ENCODE measurements around the gene GNG7.
"Not testable (repeated sequence)": the region's sequence is repeated elsewhere in the genome, so short reads cannot be mapped to it uniquely, and the experiment has no call there.

GNG7 gene

DNA sequence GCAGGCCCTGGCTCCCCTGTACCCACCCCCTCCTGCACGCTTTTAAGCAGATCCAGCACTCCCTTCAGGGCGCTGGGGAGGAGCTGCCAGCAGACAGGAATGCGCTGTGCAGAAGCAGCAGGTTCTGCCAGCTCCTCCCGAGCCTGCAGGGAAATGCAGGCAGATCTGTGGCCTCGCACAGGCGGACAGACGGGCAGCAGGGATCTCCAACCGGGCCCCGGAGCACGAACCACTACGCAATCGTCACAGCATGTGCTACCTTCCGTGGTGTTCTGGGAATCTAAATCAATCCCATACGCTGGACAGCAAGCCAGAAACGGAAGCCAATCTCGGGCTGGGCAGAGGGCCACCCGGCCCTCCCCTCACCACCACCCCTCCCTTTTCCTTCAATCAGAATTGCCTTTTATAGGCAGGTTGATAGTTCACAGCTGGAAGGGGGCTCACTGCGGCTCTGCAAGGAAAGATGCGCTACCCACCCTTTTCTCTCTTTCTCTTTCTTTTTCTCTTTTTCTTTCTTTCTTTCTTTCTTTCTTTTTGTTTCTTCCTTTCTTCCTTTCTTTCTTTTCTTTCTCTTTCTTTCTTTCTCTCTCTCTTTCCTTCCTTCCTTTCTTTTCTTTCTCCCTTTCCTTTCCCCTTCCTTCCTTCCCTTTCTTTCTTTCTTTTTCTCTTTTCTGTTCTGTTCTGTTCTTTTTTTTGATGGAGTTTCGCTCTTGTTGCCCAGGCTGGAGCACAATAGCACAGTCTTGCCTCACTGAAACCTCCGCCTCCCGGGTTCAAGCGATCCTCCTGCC, 99.9 kb downstream of the GNG7 start:
- no peak for DNase-seq (ENCODE audit: low spot score)

GRCh38 chr19:2600914-2601870, 101.3 kb downstream of the GNG7 start:
- no peak for DNase-seq (ENCODE audit: low spot score)

DNA sequence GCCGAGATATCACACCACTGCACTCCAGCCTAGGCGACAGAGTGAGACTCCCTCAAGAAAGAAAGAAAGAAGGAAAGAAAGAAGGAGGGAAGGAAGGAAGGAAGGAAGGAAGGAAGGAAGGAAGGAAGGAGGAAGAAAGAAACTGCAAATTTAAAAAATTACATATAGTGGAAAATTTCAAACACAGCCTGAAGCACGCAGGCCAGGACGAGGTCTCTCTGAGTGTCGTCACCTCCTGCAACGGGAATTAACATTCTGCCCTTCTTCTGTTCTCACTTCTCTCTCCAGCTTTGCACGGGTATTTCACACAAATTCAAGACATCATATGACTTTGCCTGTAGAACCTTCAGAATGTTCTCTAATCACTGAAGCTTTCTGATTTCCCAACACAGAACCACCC, 108.2 kb downstream of the GNG7 start:
- no peak for DNase-seq (ENCODE audit: low spot score)

DNA sequence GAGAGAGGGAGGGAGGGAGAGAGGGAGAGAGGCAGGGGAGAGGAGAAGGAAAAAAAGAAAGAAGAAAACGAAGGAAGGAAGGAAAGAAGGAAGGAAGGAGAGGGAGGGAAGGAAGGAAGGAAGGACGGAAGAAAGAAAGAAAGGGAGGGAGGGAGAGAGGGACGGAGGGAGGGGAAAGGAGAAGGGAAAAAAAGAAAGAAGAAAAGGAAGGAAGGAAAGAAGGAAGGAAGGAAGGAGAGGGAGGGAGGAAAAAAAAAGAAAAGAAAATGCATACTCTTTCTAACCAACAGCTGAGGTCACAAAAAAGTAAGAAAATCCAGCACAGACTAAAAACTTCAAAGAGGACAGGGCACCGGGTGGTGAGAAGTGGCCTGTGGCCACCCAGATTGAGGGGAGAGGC, 109.7 kb downstream of the GNG7 start:
- no peak for DNase-seq (ENCODE audit: low spot score)

- no peak for DNase-seq (ENCODE audit: low spot score)
Measured at GRCh38 chr19:2591537-2592291, 110.8 kb downstream of the GNG7 start.

DNA sequence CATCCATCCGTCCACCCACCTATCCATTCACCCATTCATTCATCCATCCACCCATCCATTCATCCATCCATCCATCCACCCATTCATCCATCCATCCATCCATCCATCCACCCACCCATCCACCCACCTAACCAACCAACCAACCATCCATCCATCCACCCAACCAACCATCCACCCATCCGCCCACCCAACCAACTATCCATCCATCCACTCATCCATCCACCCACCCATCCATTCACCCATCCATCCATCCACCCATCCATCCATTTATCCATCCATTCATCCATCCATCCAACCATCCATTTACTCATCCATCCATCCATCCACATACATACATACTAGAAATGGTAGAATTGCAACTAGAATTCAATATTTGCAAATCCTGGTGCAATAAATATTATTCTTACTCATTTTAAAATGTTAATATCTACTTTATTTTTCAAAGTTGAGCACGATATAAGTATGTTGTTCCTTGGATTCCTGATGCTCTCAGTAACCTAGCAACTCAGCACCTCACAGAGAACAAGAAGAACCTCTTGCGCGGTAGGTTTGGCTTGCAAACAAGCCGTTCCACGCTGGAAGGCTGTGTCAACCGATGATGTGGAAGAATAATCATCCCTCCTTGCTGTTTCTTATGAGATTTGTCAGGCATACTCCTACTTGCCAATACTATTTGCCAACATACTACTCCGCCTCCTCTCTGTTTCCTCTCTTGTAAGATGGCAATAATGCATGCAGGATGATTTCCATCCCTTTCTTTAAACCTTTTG, 111.7 kb downstream of the GNG7 start:
- no peak for DNase-seq (ENCODE audit: low spot score)

DNA sequence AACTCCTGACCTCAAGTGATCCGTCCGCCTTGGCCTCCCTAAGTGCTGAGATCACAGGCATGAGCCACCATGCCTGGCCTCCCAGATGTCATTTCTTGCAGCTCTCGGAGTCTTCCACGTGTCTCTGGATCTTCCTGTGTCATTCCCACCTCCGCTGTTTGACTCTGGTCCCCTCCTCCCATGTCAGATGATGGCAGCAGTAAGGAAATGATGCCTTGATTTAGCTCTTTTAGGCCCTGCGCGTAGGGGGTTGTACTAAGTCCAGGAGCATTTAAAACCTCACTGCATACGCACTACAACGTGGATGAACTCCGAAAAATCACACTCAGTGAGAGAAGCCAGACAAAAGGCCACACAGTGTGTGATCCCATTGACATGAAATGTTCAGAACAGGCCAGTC, 113.1 kb downstream of the GNG7 start:
- DNase-seq (ENCODE audit: low spot score), result no peak

- DNase-seq (ENCODE audit: low spot score), result no peak
Measured at GRCh38 chr19:2588081-2588777, 114.3 kb downstream of the GNG7 start.

- no peak for DNase-seq (ENCODE audit: low spot score)
Measured at GRCh38 chr19:2587001-2587719, 115.3 kb downstream of the GNG7 start.

GRCh38 chr19:2586196-2586595, 116.3 kb downstream of the GNG7 start:
- no peak for DNase-seq (ENCODE audit: low spot score)

DNA sequence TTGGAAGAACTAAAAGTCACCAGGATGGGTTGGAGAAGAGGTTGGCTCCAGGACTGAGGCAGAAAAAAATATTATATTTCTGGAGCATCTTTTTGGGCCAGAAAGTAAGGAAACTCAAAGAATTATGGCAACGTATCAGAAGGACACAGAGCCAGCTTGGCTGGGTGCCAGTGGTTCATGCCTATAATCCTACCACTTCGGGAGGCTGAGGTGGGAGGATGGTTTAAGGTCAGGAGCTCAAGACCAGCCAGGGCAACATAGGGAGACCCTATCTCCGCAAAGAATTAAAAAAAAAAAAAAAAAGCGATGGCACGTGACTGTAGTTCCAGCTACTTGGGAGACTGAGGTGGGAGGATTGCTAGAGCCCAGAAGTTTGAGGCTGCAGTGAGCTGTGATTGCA, 118.5 kb downstream of the GNG7 start:
- DNase-seq (ENCODE audit: low spot score), result no peak

DNA sequence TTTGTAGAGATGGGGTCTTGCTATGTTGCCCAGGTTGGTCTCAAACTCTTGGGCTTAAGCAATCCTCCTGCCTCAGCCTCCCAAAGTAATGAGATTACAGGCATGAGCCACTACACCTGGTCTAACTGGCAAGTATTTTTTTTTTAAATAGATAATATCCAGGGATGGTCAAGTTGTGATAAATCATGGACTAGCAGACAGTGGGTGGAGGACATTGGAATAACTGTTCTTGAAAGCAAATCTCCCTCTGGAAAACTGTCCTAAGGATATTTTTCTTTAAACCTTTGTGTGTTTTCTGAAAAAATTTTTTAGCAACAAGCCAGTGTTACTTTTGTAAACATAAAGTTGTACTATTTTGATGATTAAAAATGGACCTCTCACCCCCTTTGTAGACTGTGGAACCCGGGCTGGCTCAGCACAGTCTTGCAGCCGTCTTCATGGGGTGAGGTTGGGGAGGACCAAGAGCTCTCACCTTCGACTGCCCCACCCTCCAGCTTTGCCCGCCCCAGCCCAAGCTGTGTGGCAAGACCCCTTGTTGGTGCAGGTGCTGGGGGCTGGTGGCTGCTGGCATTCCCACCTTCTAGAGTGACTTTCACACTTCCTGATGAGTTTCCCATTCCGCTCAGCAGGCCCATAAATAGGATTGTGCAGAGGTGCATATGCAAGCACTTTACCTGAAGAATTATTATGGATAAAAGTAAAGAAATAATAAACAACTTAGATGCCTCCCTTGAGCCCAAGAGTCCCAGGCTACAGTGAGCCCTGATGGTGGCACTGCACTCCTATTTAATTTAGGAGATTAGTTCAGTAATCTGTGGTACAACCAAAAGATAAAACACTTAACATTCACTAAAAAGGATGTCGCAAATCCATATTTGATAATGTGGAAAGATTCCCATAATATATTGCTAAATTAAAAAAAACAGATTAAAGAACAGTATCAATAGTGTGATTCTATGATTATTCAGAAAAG, 119.2 kb downstream of the GNG7 start:
- no peak for DNase-seq (ENCODE audit: low spot score)

GRCh38 chr19:2580396-2580795, 122.1 kb downstream of the GNG7 start:
- DNase-seq (ENCODE audit: low spot score), result not testable (repeated sequence)

GRCh38 chr19:2579678-2580280, 122.7 kb downstream of the GNG7 start:
- DNase-seq (ENCODE audit: low spot score), result no peak

DNA sequence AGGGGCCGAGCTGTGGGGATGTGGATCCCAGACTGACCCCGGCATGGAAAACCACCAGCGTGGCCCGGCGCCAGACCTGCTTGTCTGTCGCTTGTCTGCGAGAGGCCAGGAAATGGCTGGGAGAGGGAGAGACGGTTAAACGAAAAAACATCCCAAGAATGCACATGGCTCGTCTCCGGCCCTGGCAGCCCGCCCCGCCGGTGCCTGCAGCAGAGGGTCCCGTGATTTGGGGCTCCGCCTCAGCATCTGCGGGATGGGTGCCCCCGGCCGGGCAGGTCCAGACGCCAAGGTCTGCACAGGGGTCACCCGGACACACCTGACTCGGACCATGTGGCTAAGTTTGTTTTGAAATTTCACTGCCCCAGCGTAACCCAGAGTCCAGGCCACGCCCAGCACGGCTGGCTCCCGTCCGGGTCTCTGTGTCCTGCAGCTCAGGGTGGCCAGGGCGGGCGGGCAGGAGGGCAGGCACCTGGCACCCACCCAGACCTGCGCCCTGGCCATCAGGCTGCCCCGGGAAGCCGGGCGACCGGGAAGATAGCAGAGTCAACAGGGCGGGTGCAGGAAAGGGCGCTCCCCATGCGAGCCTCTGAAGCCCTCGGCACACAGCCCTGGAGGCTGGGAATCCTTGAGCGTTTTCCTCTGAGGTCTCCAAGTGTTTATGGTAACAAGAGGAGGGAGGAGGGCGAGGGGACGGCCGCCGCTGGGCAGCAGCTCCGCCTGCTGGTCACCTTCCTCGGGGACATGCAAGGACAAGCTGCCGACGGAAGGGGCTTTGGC, 123.4 kb downstream of the GNG7 start:
- DNase-seq (ENCODE audit: low spot score), result peak; percentile 50

- DNase-seq (ENCODE audit: low spot score), result no peak
Measured at GRCh38 chr19:2578391-2578890, 124.1 kb downstream of the GNG7 start.

DNA sequence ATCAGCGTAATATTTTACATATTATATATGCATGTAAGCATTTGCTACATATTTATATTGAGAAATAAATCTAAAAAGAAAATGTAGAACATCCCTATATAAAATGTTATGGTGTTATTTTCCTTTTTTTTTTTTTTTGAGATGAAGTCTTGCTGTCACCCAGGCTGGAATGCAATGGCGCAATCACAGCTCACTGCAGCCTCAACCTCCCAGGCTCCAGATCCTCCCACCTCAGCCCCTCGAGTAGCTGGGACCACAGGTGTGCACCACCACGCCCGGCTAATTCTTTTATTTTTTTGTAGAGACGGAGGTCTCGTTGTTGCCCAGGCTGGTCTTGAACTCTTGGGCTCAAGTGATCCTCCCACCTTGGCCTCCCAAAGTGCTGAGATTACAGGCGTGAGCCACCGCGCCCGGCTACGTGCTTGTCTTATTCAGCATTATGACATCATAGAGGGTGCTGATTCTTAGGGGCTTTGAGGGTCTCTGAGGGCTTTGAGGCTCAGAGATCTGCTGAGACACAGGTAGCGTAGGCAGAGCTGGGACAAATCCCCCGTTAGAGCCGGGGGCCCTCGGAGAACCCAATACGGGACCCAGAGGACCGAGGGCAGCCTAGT, 124.7 kb downstream of the GNG7 start:
- no peak for DNase-seq (ENCODE audit: low spot score)

All from SK-N-DZ (cell line).